Astrocyte of the cerebellum (primary cell): ENCODE data around the gene ADPRM.

Experiments used
- DNase-seq: peaks from one replicate; pipeline ENCODE4 v3.0.0-alpha.2; 2011; ENCODE audit warnings: low read depth
- H3K4me3 ChIP-seq: 2 replicates; pipeline ENCODE4 v1.5.1; 2011; ENCODE audit warnings: mild to moderate bottlenecking, low read depth, low read length, moderate library complexity
- in situ Hi-C: cut with HindIII; loops from 2 replicates; pipeline ENCODE4 v1.10.0; 2017; ENCODE audit warnings: low sequenced_read_pairs
- TF ChIP-seq, protein P1 (sequence below): IDR thresholded peaks from 2 replicates; pipeline ENCODE4 v1.5.1; 2012; ENCODE audit warnings: low read length, low read depth, moderate library complexity, mild to moderate bottlenecking; ENCODE audit errors: missing control alignments

Gene ADPRM

DNA sequence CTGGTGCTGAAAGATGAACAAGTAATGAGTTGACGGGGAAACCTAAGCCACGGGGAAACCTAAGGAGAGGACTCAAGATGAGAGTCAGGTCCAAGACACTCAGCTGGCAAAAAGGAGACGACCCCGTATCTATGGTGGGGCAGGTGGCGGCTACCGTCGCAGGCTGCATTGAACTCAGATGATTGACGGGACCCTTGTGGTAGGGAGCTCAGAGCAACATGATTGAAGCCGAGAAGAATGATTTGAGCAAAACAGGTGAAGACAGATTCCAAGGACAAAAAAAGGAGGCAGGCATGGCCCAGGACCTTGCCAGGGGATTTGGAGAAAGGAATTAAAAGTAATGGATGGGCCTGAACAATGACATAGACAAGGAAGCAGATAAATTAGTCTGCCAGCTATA, 32.8 kb upstream of the ADPRM start:
- in situ Hi-C loops: no loop called here
- TF ChIP-seq, protein P1, sequence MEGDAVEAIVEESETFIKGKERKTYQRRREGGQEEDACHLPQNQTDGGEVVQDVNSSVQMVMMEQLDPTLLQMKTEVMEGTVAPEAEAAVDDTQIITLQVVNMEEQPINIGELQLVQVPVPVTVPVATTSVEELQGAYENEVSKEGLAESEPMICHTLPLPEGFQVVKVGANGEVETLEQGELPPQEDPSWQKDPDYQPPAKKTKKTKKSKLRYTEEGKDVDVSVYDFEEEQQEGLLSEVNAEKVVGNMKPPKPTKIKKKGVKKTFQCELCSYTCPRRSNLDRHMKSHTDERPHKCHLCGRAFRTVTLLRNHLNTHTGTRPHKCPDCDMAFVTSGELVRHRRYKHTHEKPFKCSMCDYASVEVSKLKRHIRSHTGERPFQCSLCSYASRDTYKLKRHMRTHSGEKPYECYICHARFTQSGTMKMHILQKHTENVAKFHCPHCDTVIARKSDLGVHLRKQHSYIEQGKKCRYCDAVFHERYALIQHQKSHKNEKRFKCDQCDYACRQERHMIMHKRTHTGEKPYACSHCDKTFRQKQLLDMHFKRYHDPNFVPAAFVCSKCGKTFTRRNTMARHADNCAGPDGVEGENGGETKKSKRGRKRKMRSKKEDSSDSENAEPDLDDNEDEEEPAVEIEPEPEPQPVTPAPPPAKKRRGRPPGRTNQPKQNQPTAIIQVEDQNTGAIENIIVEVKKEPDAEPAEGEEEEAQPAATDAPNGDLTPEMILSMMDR: no peak
- no peak overlapping the region for H3K4me3 ChIP-seq
- DNase-seq: no peak

DNA sequence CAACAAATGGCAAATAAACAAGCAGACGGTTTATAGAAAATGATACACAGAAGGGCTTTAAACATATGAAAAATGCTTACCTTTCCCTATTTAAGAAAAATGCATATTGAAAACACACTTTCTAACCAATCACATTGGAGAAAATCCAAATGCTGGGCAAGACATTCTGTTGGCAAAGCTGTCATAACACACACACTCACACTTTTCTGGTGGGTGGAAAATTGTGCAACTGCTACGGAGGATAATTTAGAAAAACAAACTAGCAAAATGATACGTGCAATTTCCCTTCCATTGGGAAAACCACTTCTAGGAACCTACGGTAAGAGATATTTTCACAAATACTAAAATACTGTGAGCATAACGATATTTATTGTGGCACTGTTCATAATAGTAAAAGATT, 30.5 kb upstream of the ADPRM start:
- H3K4me3 ChIP-seq: no peak overlapping the region
- in situ Hi-C loops: no loop called here
- TF ChIP-seq, protein P1: no peak
- DNase-seq: no peak

DNA sequence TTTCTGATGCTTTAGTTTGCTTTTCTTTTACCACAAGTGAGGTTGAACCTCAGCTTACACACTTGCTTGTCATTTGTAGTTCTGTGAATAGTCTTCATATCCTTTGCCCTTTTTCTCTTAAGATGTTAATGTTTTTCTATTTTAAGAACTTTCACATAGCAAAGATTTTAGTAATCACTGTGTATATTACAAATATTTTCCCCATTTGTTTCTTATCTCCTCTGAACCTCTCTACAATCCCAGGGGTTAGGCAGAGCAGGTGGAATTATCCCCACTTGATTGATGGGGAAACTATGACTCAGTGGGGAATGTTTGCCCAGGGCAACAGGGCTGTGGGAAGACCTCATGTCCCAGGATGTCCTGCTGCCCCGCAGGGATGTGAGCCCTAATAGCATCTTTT, 28.6 kb upstream of the ADPRM start:
- no peak for DNase-seq
- in situ Hi-C loops: no loop called here
- no peak overlapping the region for H3K4me3 ChIP-seq
- TF ChIP-seq, protein P1: no peak

DNA sequence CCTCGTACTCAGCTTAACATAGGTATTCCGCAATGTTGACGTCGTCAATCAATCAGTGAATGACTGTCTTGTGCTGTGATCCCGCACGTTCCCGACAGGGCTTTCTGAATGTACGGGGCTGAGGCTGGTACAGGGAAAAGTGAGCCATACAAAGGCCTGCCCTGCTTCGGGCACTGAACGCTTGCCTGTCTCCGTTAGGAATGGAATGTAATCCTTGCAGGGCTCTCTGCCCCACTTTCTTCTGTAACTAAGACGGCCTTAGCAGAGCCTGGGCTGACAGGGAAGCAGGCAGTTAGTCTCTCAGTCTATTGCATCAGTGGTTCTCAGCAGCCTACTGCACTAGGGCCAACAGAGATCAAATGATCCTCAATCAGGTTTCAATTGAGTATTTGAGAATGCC, 24.1 kb upstream of the ADPRM start:
- in situ Hi-C loops: no loop called here
- TF ChIP-seq, protein P1: no peak
- DNase-seq: no peak
- no peak overlapping the region for H3K4me3 ChIP-seq

DNA sequence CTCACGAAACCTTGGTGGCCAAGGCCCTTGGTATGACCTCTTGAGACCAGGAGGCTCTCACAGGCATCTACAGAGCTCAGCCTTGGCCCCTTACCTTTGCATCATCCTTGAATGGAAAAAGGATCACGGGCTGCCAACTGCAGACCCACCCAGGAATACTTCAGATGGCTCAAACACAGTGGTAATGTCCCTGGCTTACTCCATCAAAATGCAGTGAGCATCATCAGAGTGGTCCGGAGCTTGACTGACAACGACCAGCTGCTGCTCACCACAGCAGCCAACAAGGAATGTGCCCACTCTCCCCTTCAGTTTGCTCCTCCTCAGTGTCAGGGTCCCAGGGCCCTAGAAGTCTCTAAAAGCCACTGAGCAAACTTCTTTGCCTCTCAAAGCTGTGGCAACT, 22.7 kb upstream of the ADPRM start:
- DNase-seq: no peak
- in situ Hi-C loops: no loop called here
- TF ChIP-seq, protein P1: no peak
- no peak overlapping the region for H3K4me3 ChIP-seq

DNA sequence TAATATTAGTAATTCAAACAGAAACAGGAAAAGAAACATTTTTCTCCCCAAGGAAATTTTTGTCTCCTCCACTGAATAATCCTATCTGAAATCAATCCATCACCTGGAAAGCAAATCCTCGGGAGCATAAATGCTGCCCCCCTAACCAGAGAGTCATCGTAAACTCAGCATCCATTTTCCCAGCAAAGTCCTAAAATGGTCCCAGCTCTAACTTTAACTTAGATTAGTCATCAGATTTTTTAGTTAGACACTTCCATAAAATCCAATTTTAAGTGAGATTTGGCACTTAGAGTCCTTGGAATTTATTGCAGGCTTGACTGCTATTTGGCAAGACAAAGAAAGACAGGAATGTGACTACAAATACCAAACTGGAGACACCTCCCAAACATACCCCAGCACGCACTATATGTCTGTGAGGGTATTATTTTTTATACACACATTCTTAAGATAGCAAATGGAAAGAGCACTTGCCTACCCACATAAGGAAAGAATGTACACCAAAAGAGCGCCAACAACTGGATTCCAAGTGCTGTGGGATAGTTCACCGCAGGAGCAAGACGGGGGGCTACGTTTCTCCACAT, 15.4 kb upstream of the ADPRM start:
- TF ChIP-seq, protein P1: no peak
- H3K4me3 ChIP-seq: no peak overlapping the region
- in situ Hi-C loops: no loop called here
- DNase-seq: no peak

DNA sequence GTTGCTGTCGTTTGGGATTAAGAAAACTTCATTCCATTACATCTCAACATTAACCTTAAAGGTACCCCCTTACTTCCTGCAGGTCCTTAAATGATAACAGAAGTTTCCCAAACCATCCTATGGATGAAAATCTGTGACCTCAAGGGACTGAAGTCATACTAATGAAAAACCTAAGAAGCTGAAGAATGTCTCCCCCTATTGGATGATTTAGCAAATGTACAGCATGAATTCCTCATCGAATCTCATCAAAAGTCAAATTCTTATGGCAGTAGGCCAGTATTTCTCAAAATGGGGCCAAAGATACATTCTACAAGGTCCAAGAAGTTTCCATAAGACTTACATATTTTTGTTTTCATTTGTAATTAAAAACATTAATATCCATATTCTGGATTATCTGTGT, 13.5 kb upstream of the ADPRM start:
- H3K4me3 ChIP-seq: no peak overlapping the region
- no peak for DNase-seq
- TF ChIP-seq, protein P1: peak; percentile 50
- in situ Hi-C loops: no loop called here
